GM18870 (cell line): ENCODE results near the gene RPL26.
"Not testable (repeated sequence)": the region's sequence is repeated elsewhere in the genome, so short reads cannot be mapped to it uniquely, and the experiment has no call there.

Experiments
- ATAC-seq: cut with Tn5 transposase; IDR thresholded peaks from one replicate; pipeline ENCODE4 v1.9.1; 2021; ENCODE audit warnings: moderate library complexity; ENCODE audit not compliant: unreplicated experiment

Gene RPL26

GRCh38 chr17:8397636-8398035 is 14.6 kb upstream of the RPL26 start, which contains the start of gene RNF222:
TSS of gene RNF222 (minus strand) at chr17:8397827. CDS start at chr17:8393461, 4,366 bp downstream.
- no peak for ATAC-seq

GRCh38 chr17:8394497-8394896 is 11.5 kb upstream of the RPL26 start:
- ATAC-seq, result not testable (repeated sequence)

- no peak for ATAC-seq
Observed at GRCh38 chr17:8393470-8394231, 10.7 kb upstream of the RPL26 start.

- no peak for ATAC-seq
Observed at GRCh38 chr17:8392674-8393469, 9.9 kb upstream of the RPL26 start.

- no peak for ATAC-seq
Observed at GRCh38 chr17:8392274-8392673, 9.3 kb upstream of the RPL26 start.

- ATAC-seq, result no peak
Observed at GRCh38 chr17:8391711-8392110, 8.7 kb upstream of the RPL26 start.

GRCh38 chr17:8387914-8388651 is 5.1 kb upstream of the RPL26 start:
- ATAC-seq, result no peak

GRCh38 chr17:8386841-8387240 is 3.8 kb upstream of the RPL26 start:
- ATAC-seq, result no peak

- no peak for ATAC-seq
Observed at GRCh38 chr17:8384801-8385378, 1.9 kb upstream of the RPL26 start.

GRCh38 chr17:8382880-8383142 is 182 bp downstream of the RPL26 start:
- ATAC-seq, result no peak

- ATAC-seq, result no peak
Observed at GRCh38 chr17:8382052-8382879, 727 bp downstream of the RPL26 start.

- no peak for ATAC-seq
Observed at GRCh38 chr17:8380049-8380448, 2.9 kb downstream of the RPL26 start.

- ATAC-seq, result not testable (repeated sequence)
Observed at GRCh38 chr17:8378117-8378516, 4.9 kb downstream of the RPL26 start.

GRCh38 chr17:8377422-8377821 is 5.6 kb downstream of the RPL26 start:
- no peak for ATAC-seq

- no peak for ATAC-seq
Observed at GRCh38 chr17:8376271-8377067, 6.5 kb downstream of the RPL26 start, which contains the start of gene KRABD2. TSS of gene KRABD2 (minus strand) at chr17:8376704.

GRCh38 chr17:8375738-8376259 is 7.2 kb downstream of the RPL26 start:
- ATAC-seq, result no peak

GRCh38 chr17:8373856-8374255 is 9.1 kb downstream of the RPL26 start:
- not testable (repeated sequence) for ATAC-seq

- ATAC-seq, result no peak
Observed at GRCh38 chr17:8372422-8372821, 10.6 kb downstream of the RPL26 start.

- ATAC-seq, result no peak
Observed at GRCh38 chr17:8371786-8372185, 11.2 kb downstream of the RPL26 start.
